HG02623 (cell line): ENCODE measurements around the gene MAP7.

Source experiments
- ATAC-seq: cut with Tn5 transposase; IDR thresholded peaks from one replicate; pipeline ENCODE4 v1.9.1; 2021; ENCODE audit warnings: moderate library complexity; ENCODE audit not compliant: unreplicated experiment

The MAP7 gene

DNA sequence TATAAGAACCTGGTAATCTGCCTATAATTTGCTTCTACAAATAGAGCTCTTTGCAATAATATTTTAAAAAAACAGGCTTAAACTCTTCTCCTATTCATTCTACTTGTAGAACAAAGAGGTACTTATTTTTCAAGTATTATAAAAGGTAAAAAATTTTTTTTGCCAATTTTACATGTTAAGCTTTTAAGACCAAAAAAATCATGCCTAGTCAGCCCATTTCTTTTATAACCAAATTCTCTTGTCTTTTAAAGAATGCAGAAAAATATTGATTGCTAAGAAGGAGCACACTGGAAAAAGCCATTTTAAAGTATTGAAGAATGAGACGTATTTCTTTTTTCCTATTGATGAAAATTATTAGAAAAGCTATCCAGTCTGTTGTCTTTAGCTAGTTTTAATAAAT, 206.5 kb downstream of the MAP7 start:
- no peak for ATAC-seq

DNA sequence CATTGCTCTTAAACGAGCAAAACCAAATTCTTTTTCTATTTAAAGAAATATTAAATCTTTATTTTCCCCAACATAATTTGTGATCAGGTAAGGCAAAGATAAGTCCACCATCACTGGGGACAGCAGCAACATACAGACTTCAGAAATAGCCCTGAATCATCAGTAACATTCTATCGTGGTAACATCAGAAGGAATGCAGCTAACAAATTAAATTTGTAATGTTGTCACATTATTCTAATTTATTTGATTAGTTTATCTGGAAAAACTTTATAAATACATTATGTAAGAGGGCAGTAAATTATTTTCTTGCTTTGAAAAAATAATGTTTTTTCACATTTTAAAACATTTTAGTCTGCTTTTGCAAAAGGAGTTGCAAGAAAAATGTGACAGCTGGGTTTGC, 206.9 kb downstream of the MAP7 start:
- no peak for ATAC-seq

DNA sequence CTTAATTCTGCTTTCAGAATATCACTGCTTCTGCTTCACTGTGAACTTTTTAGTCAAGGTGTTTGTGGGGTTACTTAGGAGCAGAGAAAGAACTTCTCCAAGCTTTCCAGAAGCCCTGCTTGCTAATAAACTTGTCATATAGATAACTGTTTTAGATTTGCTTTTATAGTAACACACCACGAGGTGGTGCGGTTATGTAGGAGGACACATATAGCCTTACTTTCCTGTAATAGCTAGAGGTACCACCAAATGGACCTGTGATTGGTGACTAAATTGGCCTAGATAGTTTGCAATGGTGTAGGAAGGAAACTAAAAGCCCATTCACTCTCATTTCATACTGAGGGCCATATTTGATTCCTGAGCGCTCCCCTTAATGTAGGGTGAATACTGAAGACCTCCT, 208.3 kb downstream of the MAP7 start:
- no peak for ATAC-seq

DNA sequence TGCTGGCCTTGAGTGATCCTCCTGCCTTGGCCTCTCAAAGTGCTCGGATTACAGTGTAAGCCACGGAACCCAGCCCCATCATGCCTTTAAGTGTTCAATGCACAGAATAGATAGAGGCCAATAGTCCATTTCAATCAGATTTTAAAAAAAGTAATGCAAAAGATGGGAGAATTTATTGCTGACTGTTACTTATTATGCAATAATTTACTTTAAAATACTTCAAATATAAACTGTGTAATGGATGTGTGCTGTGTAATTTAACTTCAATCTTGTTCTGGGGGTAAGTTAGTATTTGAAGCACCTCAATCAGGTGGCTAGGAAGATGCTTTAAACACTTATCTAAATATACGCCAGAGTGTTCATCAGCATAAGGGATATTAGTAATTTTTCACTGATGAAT, 208.9 kb downstream of the MAP7 start:
- ATAC-seq = no peak

DNA sequence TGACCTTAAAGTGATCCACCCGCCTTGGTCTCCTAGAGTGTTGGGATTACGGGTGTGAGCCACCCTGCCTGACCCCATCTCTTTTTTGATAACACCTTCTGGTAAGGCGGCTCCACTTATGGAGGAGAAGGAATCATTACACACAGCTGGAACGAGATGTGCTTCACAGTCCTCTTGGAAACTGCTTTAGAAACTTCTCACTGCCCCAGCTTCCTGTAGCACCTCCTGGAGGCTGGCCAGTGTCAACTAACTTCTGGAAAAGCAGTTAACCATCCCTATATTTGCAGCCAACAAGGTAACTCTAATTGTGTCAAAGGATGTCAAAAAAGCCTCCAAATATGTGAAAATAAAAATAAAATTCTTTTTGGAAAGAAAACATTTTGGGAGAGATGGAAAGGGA, 211.7 kb downstream of the MAP7 start:
- ATAC-seq = no peak

DNA sequence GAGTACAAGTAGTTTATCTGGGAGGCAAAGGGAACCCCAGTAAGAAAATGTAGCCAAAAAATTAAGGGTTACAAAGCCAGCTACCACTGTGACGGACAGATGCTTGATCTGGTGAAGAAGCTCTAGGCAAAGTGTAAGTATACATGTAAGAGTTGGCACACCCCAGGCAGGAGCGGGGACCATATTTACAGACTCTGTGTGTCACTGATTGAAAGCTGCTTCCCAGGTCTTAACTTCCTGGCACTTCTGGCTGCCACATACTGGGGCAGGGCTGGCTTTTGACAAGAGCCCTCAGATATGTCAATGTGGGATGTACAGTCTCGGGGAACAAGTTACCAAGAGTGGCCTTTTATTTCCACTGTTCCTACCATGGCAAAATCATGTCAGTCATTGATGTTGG, 212.6 kb downstream of the MAP7 start:
- no peak for ATAC-seq

DNA sequence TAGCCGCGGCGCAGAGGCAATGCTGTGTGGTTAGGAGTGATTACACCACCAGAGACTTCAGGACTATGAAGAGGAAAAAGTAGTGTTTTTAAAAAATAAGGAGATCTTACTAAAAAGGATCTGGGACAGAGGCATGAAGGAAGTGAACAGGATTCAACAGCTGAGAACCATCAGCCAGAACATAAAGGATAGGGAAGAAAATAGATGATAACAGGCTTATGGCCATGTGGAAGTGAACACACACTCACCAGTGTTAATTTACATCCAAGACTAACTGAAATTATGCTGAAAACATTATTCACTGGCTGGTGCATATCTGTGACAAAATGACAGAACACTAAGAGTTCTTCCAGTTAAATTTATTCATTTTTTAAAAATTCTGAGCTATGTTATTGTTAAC, 213.1 kb downstream of the MAP7 start:
- no peak for ATAC-seq

DNA sequence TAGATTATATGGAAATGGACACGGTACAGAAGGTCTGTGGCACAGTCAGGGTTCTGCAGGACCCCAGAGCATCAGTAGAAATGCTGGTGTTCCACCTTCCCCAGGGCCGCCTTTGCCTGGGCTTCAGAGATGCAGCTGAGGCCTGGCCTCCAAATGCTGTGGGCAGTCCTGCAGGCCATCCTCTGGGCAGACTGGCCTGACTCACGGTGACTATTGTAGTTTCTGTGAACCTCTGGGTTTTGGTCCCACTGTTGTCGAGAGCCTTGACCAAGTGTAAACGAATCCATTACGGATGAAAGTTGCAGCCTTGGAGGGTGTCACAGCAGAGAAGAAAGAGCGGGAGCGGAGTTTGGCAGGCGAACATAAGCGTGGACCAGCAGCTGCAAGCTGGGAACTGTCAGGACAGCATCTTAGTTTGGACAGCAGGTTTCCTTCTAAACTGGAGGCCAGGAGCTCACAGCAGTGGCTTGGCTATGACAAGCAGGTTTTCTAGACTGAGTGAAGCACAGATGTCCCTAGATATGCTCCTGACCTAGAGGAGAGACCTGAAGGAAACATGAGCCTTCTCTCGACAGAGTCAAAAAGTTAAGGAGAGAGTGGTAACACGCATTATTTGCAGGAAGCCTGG, 214.4 kb downstream of the MAP7 start:
- ATAC-seq = no peak

DNA sequence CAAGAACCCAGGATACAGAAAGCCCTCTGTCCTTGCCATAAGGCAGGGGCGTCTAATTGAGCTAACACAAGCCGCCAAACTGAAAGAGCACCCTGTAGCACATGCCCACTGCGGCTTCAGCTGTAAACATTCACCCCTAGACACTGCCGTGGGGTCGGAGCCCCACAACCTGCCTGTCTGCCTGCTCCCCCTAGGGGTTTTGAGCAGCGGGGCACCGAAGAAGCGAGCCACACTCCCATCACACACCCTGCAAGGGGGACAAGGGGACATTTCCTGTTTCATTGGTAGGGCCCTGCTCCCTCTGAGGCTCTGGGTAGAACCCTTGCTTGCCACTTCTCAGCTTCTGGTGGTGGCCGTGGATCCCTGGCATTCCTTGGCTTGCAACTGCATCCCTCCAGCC, 215.4 kb downstream of the MAP7 start:
- ATAC-seq = no peak

DNA sequence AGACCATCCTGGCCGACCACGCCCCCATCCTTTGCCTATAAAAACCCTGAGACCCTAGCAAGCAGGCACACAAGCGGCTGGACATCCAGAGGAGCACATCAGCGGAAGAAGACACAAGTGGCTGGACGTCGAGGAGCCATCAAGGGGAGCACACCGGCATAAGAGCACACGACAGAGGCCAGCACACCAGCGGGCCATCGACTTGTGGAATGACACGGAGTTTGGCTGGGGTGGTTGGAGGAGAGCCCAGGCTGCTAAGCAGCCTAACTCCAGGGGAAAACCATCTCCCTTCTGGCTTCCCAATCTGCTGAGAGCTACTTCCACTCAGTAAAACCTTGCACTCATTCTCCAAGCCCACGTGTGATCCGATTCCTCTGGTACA, 215.8 kb downstream of the MAP7 start:
- ATAC-seq = no peak

DNA sequence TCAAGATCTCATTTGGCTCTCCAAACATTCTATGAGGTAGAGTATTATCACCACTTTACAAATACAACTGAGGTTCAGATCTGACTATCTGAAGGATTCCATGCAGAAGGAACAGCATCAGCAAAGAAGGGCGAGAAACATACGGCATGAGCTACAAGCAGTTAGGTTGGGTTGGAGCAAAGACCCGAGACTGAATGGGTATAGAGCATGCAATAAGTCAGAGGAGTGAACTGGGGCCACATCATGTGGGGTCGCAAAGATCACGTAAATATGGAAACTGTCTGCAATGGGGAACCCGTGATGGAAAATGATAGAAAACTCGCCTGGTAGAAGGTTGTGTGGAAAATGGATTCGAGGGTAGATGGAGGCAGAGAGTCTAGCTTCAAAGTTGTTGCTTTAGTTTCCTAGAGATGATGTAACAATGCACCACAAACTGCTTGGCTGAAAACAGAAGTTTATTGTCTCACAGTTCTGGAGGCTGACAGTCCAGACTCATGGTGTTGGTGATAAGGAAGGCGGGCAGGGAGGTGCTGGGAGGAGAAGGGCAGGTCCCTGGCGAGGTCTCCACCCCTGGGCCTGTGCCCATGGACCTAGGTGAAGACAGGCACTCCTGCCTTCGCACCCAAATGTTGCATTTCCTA, 216.3 kb downstream of the MAP7 start:
- ATAC-seq = no peak

DNA sequence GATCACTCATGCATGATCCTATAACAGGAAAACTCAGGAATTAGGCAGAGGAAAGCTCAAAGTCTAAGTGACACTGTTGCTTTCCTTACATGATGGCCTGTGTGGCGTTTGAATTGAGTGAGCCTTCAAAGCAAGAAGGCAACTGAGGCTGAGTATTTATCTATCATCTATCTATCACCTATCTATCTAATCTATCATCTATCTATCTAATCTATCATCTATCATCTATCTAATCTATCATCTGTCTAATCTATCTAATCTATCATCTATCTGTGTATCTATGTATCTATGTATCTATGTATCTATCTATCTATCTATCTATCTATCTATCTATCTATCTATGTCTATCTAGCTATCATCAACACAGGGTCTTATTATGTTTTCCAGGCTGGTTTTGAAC, 218.8 kb downstream of the MAP7 start:
- no peak for ATAC-seq

DNA sequence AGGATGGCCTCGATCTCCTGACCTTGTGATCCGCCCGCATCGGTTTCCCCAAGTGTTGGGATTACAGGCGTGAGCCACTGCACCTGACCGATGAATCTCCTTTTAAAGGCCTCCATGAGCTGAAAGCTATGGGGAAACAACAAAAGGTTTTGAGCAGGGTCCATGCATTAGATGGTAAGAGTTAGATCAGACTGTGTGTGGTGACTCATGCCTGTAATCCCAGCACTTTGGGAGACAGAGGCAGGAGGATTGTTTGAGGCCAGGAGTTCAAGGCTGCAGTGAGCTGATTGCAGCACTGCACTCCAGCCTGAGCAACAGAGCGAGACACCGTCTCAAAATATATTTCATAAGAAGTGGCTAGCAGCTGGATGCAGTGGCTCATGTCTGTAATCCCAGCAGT, 219.6 kb downstream of the MAP7 start:
- ATAC-seq = no peak

DNA sequence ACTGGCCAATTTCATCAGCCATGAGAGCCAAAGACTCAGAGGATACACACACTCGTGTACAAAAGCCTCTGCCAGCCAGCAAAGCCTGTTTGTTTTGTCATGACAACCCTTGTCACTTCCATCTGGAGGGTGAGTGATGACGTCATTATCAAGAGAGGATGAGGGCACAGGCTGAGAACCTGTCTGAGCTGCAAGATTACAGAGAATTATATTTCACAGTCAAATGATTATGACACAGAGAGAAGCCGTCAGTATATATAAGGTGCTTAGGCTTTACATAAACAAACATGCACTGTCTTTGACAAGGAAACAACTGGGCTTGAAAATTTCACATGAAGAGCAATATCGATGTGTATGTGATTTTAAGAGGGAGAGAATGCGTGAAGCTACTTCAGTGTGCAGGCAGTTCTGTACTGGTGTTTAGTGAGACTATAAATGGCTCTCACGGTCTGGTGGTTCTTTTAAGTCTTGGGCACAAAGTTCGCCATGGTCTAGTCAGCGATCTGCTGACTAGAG, 224.1 kb downstream of the MAP7 start:
- ATAC-seq = no peak

DNA sequence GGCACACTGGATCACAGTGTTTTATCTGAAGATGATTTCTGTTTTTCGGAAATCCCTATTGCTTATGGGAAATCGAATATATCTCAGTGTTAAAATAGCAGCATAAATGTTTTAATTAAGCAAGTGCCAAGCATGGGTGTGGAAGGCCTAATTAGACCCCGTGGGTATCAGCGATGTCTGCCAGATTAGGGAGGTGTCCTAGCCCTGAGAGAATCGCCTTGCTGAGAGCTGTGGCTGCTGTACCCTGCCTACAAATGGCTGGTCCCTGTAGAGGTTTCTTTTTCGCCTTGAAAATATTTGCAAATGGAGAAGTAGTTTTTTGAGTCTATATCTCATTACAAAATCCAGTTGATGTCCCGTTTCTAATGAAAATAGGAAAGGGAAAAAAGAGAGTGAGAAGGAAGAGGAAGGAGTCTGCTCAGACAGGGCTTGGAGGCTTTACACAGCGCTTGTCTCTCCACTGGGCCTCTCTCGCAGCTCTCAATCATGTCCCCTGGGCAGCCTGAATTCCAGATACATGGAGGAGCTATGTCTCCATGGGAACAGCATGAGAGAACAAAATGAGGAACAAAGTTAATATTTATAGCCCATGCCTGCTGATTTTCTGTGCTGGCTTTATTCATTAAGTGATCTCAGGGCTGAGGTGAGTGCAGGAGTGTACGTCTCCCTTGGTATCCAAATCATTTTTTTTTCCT, 225.4 kb downstream of the MAP7 start:
- no peak for ATAC-seq

DNA sequence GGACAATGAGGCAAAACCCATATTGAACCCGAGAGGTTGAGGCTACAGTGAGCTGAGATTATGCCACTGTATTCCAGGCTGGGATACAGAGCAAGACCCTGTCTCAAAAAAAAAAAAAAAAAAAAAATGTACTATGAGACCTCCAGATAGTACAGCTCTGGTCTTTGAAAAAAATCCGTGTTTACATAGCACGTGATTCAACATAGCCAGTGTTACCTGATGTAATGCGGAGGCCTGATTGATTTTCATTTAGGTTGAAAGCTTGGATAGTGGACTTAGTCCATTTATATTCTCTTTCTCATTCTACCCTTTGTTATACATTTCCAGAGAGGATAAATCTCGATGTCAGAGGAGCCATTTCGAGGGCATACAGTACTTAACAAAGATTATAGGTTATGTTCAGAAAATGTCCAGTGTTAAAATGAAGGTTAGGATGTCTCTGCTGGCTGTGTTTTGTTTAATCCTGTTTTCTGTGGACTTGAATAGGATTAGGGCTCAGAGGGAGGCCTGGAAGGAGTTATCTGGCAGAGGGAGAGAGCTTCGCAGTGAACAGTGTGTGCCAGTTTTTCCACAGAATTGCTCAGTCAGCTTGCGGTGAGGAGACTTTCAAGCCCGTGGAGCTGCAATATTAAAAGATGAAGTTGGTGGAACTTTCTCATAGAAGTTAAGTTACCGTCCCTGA, 226.7 kb downstream of the MAP7 start:
- no peak for ATAC-seq

DNA sequence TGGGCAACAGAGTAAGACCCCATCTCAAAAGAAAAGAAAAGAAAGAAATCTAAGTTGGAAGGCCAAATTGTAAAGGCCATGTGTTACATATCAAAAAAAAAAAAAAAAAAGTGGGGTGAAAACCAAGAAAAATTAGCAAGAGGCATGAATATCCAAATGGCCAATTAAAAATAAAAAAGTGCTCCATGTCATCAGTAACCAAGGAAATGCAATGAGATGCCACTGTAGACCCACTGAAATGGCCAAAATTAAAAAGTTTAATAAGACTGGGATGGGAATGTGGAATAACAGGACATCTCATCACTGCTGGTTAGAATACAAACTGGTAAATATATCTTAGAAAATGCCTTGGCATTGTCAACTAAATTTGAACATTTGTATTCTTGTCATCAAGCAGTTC, 230.5 kb downstream of the MAP7 start:
- ATAC-seq = no peak

DNA sequence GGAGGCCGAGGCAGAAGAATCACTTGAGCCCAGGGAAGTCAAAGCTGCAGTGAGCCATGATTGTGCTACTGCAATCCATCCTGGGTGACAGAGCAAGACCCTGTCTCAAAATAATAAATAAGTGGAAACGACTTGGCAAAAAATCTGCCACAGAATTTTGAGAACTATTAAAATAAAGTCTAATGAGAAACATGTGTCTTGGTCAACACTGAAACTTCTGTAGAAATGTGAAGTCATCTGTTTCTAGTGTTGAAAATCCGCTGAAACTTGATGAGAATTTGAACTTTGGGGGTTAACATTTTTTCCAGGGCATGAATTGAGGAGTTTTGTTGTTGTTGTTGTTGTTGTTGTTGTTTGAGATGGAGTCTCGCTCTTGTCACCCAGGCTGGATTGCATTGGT, 231.5 kb downstream of the MAP7 start:
- ATAC-seq = no peak

DNA sequence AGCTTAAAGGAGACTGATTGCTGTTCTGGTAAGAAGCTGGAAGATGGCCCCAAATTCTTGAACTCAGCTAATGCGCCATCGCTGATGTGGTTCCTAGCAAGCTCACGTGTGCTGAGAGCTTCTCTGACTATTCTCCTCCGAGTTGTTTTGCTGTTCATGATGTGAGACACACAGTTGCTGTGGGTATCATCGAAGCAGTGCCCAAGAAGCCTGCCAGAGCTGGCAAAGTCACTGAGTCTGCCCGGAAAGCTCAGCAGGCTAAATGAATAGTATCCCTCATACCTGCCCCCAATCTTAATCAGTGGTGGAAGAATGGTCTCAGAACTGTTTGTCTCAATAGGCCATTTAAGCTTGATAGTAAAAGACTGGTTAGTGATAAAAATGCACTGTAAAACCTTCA, 232.3 kb downstream of the MAP7 start:
- no peak for ATAC-seq

DNA sequence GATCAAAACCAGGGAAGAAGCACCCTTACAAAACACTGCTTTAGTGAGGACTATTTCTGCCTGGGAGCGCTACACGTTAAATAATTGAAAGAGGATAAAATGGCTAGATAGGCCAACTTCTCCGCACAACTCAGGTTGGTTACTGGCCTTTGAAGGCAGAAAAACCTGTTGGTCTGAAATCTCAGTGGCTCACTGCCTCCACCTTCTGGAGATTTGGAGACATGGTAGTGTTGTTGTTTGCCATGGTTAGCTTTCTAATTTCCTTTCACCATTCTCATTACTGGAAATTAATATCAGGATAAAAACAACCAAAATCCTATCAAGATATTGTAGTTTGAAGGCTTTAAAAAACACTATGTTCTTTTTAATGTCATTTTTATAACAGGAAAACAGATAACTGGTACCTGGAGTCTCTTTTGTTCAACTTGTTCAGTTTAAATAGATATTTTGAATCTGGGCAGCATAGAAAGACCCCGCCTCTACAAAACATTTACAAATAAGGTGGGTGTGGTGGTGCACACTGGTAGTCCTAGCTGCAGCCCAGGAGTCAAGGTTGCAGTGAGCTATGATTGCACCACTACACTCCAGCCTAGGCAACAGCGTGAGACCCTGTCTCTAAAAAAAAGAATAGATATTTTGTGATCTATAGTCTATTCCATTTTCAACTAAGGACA, 233.1 kb downstream of the MAP7 start:
- peak; percentile 67 for ATAC-seq

DNA sequence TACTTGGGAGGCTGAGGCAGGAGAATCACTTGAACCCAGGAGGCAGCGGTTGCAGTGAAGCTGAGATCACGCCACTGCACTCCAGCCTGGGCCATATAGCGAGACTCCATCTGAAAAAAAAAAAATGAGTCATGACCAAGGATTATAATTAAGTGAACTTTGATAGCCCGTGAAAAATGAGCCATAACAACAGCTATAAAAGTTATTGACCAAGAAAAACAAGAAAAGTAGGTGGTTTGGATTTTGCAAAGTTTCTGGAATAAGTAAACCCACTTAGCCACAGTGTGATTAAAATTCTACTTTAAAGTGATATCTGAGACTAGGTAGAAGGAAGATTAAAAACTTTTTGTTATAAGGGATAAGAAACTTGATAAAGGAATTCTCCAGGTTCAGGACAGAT, 234.6 kb downstream of the MAP7 start:
- no peak for ATAC-seq
